NCI-H2081 treated with DMSO at 0.1 percent for 48 hours (cell line): ENCODE measurements around the gene NFATC1.
"Not testable (repeated sequence)": the region's sequence is repeated elsewhere in the genome, so short reads cannot be mapped to it uniquely, and the experiment has no call there.

Experiments used
- DNase-seq: peaks from one replicate; lab custom pipeline; 2025; lab: John Stamatoyannopoulos, UW

The NFATC1 gene

DNA sequence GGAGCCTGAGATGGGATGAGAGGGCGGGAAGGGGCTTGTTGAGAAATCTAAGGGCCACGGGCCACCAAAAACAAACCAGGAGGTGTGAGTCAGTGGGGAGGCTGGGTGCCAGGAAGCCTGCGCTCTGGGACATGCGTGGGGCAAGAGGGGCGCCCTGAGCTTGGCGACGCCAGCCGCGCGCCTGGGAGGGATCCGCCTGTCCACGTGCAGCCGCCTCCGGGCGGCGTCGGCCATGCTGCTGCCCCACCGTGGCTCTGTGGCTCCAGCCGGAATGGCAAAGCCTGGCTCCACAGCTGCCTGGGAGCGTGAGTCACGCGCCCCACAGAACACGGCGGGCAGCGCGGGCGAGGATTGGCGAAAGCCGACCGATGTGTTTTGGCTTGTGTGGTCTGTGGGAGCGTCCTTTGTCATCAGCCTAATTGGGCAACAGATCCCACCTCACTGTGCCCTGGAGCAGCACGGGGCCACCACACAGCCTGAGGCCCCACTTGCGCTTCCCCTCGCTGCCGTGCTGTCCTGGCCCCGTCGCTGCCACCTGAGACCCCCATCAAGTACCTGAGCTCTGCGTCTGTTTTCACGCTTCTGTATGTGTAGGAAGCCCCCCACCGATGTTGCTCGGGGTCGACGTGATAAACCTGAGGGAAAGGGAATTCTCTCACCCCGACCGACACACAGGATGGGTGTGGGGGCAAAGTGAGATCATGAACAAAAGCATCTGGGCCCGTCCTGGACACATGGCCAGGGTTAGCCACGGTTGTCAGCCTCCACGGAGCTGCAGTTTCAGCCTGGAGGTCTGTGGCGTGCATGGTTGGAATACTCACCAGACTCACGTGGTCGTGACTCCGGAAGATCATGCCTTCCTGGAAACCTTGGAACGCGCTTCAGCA is 80.5 kb downstream of the NFATC1 start:
- no peak for DNase-seq

DNA sequence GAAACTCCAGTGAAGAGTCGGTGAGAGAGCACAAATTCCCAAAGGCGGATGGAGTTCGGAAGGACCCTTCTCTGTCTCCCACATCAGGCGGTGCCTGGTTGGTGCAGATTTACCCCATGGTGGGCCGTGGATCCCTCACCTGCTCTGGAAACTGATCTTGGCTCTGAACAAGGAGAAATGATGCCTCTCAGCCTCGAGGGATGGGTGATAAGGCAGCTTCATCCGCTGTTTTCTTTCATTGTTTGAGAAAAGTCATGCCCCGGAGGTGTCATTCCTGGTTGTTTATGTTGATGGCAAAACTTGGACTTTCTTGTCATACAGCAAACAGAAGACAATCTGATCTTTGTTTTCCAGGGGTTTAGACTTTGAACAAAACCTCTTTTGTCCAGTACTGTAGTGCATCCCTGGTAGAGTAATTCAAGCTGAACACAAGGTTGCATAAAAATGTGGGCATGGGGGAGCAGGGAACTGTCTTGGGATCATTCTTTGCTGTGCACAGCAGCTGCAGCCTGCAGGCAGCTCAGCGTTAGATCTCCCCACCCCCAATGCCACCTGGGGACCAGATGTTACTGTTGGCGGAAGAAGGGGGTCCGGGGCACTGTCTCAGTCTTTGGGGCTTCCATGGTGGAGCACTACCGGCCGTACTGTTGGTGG is 81.3 kb downstream of the NFATC1 start:
- no peak for DNase-seq

DNA sequence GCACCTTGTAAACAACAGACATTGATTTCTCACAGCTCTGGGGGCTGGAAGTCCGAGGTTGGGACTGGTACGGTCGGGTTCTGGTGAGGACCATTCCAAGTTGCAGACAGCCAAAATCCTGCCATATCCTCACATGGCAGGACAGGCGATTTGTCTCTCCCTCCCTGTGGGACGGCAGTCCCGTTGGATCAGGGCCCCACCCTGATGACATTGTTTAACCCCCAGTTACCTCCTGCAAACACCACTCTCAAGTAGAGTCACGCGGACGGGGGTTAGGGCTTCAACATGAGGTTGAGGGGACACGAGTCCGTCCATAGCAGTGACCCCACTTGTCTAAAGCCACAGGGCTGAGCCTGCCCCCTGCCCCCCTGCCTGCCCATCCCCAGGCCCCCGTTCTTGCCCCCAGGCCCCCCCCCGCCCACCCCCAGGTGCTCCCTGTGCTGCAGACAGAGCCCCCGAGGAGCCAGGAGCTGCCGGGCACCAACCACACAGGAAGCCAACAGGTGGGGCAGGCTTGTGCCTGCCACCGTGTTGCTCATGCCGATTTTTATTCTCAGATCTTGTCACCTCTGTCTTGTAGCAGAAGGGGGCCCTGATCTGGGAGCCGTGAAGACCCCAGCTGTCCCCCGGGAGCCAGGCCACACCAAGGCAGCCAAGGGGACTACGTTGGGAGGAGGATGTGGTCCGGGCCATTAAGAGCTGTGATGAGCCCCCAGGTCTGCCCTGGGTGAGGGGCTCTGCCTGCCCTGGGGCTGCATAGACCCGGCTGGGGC is 82.2 kb downstream of the NFATC1 start:
- DNase-seq: no peak

DNA sequence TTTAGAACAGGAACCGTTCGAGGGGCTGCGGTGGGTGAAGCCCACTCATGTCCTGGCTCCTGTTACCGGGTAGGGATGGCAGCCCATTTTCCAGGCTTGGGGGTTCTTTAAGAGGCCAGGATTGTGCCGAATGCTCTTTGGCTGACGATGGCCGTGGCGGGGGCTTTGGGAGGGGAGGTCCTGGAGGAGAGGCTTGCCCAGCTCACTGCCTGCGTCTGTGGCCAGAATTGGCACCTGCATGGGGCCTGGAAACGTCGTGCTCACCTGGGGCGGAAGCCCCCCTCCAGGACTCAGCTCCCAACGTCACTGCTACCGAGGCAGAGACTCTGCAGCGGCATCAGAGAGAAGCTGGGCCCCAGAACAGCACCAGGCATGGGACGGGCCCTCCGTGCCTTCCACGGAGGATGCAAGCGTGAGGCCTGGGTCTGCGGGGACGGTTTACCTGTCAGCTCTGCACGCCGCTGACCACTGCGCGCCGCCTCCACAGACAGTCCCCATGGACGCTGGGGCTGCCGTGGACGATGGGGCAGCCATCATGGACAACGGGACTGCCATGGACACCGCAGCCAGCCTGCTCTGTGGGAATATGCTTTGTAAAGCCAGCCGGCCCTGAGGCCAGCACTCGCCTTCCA is 82.9 kb downstream of the NFATC1 start:
- no peak for DNase-seq

DNA sequence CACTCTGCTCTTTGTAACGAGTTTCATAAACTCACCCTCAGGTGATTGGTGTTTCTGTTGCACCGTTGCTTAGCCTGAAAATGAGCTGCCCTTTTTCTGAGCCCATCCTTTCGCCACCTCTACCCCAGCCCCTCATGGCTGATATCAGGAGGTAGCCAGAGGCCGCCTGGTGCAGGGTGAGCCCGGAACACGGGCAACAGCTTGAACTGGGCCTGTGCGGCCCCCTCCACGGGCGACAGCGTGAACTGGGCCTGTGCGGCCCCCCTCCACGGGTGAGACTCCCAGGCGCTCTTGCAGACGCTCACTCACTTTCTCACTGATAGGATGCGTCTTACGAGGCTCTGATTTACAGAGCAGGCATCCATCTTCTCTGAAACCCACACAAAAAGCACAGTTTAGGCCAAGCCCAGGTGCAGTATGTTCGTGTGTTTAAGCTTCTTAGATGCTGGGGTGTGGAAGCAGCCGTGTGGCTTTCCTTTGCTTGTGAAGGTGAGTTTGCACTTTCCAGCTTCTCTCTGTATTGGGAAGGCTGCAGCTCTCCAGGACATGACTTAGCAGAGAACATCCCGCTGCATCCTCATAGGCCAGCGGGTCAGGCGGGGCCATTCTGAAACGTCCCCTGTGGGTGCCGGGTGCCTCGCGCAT is 83.5 kb downstream of the NFATC1 start:
- no peak for DNase-seq

DNA sequence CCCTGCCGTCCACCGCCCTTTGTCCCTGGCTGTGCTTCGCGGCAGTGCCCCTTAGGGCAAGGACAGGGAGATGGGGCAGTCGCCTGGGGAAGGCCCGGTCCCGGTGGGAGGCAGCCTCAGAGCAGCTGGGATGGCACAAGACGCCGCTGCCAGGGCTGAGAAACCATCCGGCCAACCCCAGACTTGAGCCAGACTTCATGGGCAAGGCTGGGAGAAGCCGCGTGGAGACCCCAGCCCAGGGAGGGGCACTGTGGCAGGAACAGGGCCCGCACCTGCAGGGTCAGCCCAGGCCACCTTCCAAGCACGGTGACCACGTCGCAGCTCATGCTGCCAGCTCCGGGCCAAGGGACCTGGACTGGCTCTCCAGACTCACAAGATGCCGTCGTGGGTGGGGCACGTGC is 84.0 kb downstream of the NFATC1 start:
- no peak for DNase-seq

DNA sequence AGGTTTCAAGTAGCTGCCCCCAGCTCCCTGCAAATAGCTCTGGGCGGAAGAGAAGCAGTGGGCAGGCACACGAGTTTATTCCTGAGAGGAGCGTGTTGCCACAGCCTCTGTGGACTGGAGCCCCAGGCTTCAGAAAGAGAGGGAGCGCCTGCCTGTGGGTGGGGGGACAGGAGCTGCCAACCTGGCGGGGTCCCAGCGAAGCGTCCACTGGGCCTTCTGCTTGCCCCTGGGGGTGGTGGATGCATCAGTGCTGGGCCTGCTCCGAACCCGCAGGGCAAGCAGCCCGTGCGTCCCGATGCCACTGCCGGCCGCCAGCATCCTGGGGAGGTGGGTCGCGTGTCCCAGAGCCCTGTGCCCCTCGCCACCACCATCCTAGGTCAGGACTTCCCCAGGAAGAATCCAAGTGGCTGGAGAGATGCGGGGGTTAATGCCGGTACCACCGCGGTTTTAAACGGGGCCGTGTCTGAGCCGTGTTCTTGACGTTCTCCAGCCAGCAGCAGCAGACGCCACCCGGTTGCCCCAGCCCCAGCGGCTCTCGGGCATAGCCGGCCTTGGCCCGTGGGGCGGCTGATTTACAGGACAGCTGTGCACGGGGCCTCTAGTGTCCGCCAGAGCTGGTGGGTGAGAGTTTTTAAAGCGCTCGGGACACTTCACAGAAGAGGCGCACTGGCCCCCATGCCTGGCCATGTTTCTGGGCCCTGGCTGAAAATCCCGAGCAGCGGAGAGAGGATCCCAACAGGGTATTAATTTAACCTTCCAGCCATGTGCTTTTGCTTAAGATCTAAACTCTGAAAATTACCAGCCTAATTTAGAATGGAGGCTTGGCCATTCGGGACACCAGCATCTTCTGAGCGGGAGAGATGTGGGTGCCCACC is 84.7 kb downstream of the NFATC1 start:
- no peak for DNase-seq

DNA sequence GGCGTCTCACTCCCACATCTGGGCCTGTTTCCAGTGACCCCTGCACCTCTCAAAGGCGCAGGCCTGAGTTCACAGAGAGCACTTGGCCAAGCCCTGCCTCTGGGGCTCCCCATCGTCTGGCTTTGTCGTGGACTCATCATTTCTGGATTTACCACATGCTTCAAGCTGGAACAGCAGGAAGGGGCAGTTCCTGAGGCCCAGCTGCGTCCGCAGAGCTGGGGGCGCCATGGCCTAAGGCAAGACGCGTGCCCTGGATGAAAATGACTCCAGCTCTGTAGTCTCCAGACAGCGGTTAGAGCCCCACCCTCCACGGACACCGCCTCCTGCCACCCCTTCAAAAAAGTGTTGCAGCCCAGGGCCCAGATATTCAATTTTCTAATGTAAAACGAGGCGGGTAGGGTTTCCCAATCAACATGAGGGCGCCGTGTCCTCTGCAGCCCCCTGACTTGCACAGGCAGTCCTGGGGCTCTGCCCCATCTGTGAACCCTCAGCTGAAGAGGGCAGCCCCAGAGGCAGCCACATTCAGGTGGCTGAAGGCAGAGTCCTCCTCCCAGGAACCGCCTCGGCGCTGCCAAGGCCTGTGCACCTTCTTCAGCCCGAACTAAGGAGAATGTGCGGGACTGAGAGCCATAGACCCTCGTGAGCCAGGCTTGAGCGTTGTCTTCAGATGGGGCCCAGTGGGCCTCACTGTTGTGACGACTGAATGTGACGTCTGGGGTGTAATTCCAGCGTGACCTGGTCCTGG is 85.5 kb downstream of the NFATC1 start:
- no peak for DNase-seq

DNA sequence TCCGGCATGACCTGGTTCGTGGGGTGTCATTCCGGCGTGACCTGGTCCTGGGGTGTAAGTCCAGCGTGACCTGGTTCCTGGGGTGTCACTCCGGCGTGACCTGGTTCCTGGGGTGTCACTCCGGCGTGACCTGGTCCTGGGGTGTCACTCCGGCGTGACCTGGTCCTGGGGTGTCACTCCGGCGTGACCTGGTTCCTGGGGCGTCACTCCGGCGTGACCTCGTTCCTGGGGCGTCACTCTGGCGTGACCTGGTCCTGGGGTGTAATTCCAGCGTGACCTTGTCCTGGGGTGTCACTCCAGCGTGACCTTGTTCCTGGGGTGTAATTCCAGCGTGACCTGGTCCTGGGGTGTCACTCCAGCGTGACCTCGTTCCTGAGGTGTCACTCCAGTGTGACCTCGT is 87.7 kb downstream of the NFATC1 start:
- DNase-seq: not testable (repeated sequence)

DNA sequence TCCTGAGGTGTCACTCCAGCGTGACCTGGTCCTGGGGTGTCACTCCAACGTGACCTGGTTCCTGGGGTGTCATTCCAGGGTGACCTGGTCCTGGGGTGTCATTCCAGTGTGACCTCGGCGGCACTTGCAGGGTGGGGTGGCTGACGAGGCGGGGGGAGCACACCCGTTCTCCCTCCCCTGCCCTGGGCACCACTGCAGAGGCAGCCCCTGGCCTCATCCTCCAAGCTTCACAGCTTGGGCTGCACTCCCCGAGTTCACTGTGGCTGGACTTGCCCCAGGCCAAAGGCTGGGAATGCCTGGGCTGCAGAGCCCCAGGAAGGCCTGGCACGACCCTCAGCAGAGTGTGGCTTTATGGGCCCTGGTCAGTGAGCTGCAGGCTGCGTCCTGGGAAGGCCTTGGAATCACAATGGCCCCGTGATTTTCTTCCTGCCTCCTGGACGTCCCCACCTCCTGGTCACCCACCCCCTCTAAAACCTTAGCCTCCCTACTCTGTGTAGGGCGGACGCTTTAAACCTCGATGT is 88.3 kb downstream of the NFATC1 start:
- no peak for DNase-seq

DNA sequence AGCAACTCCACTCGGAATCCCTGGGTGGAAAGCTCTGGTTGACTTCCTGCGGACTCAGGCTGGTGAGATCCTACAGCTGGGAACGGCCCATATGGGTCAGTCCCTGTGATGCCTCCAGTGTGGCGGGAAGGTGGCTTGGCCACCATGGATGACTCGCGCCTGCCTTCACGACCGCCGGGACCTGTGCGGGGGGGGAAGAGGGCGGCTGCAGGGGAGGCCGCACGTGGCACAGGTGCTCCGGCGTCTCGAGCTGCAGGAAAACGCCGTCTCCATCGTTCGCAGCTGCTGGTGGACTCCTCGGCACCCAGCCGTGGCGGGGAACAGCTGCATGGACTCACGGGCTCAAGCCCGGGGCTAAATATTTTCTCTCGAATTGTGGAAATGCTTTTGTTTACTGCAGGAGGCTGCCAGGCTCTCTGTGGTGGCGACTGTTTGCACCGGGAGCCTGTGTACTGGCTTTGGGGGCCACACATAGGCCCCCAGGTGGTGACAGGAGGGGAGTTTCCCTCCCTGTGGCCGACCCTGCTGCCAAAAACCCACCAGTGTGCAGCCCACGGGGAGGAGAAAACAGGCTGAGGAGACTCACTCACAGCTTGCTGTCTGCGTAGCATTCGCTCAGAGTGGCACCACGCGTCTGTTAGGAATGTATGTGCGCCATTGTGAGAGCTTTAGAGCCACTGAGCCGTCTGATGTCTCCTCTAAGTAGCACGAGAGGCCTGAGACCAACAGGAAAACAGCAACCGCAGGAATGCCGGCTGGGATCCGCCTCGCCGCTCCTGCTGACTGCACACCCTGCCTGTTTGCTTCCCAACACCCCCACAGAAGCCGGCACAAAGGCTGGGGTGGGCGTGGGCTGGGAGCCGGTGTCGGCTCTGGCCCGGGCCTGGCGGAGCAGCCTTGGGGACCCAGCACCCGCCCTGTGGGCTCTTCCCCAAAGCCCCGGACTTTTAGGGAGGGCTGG is 89.2 kb downstream of the NFATC1 start:
- DNase-seq: no peak

DNA sequence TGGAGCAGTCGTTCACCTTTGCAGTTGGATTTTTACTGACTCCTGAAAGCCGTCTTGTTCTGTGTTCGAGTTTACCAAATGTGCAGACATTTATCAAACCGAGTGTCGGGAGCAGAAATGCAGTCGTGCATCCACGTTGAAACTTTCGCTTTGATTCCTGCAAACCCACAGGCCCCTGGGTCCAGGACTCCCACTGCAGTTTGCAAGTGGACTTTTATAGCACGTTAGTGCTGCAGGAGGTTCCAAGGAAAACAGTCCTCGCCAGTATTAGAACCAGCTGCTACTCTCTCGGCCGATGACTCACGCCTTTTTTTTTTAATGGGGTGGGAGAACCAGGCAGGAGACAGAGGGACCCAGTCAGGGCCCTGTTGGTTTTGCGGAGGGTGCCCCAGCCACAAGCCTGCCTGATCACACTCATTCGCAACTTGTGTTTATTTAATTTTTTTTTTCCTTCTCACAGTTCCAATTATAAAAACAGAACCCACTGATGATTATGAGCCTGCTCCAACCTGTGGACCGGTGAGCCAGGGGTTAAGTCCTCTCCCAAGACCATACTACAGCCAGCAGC is 90.1 kb downstream of the NFATC1 start:
- no peak for DNase-seq

DNA sequence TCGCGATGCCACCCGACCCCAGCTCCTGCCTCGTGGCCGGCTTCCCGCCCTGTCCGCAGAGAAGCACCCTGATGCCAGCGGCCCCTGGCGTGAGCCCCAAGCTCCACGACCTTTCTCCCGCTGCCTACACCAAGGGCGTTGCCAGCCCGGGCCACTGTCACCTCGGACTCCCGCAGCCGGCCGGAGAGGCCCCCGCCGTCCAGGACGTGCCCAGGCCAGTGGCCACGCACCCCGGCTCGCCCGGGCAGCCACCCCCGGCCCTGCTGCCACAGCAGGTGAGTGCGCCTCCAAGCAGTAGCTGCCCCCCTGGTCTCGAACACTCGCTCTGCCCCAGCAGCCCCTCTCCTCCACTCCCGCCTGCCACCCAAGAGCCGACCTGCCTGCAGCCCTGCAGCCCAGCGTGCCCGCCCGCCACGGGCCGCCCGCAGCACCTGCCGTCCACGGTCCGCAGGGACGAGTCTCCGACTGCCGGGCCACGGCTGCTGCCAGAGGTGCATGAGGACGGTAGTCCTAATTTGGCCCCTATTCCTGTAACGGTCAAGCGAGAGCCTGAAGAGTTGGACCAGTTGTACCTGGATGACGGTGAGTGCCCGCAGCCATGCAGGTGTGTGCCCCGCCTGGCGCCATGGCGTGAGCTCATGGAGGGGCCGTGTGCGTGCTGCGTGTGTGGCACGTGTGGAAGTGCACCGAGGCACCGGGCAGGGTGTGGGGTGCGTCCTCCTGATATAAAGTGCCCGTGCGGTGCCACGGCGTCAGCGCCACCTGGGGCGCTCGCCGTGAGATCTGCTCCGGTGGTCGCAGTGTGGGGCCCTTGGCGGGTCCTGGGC is 90.8 kb downstream of the NFATC1 start:
- DNase-seq: no peak

DNA sequence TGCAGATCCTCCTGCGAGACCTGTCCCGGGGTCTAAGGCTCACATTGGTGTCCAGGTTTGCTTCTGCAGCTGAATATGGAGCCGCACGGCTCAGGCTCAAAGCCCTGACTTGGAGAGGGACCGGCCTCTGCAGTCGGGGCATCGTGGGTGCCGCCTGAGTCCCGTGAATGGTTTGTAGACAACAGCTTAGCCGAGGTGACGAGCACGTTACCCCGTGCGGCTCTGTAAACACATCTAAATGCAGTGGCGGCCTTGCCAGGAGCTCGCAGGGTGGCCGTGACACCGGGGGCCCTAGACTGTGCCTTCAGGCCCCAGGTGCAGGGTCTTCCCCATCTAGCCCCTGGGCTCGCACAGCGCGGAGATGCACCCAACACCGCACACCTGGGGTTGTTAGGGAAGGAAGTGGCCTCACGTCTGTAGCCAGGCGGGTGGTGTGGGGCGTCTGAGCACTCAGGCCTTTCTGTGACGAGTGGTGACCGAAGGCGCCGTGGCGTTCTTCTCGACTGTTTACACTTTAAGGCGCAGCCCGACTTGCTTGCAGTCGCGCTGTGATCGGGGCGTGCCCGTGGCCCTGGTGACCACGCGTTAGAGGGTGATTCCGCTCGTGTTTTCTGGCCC is 91.6 kb downstream of the NFATC1 start:
- DNase-seq: no peak

DNA sequence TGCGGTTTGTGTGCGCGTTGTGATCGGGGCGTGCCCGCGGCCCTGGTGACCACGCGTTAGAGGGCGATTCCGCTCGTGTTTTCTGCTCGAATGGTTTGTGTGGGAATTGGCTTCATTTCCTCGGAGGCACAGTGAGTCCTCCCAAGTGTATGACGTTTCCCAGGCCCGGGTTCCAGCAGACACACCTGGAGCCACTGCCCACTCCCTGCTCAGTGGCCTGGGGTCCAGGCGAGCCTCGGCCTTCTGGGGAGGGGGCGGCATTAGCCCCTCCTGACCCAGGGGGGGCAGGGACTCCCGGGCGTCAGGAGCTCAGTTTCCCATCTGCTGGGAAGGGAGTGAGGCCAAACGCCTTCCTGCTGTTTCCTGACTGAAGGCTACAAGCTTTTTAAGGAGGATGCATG is 92.1 kb downstream of the NFATC1 start:
- no peak for DNase-seq

DNA sequence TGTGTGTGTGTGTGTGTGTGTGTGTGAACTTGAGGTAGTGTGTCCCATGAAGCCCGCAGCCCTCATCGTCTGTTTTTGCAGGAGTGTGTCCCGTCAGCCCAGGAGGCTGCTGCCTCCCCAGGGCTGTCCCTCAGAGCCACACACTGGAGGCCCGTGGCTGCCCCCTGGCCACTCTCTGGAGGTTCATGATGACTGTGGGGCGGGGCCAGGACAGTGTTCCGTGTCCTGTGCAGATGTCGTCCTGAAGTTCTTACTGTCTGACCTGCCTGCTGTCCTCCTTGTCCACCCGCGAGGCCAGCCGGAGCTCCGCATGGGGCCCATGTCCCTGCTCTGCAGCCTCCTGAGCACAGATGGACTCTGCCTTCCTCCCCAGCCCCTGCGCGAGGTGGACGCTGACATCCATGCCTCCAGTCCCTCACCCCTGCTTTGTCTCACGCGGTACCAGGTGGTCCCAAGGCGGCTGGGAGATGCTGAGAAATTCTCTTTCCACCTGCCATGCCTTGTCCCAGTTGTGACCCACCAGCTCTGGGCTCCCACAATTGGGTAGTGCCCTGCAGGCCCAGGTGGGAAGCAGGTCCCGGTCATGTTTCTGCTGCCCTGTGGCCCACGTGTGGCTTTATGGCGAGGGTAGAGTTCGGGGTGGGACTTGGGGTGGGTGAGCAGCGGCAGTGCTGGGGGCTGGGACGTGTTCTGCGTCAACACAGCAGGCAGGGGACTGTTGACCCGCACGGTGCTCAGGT is 92.8 kb downstream of the NFATC1 start:
- no peak for DNase-seq
